ENCODE results near the gene ZCWPW1.
"Not testable (repeated sequence)": the region's sequence is repeated elsewhere in the genome, so short reads cannot be mapped to it uniquely, and the experiment has no call there.

The ZCWPW1 gene

GRCh38 chr7:100352230-100352781, 76.2 kb downstream of the ZCWPW1 start:
- not testable (repeated sequence) for DNase-seq (ENCODE audit: low spot score)

- DNase-seq (ENCODE audit: low spot score) = no peak
Observed at GRCh38 chr7:100351657-100352058, 76.8 kb downstream of the ZCWPW1 start.

Measured in HuH-7.5 (cell line).